DOHH2 (cell line): ENCODE measurements around the gene ZDHHC17.

Experiments
- H3F3A ChIP-seq: fragments of 200-600 bp; sonication (generic), shearing (Covaris generic); 2 replicates; pipeline ENCODE4 v1.6.0; 2016; ENCODE audit warnings: antibody characterized with exemption, mild to moderate bottlenecking; ENCODE audit not compliant: control insufficient read depth, insufficient read depth
- H3K27ac ChIP-seq: fragments of 200-600 bp; sonication (generic); 2 replicates; pipeline ENCODE4 v1.5.1; 2014; ENCODE audit warnings: low read depth, mild to moderate bottlenecking, low read length, moderate library complexity
- H3K27me3 ChIP-seq: fragments of 200-600 bp; sonication (generic); 2 replicates; pipeline ENCODE4 v1.6.1; 2014; ENCODE audit warnings: mild to moderate bottlenecking, low read length, mixed read lengths; ENCODE audit not compliant: control insufficient read depth
- H3K36me3 ChIP-seq: fragments of 200-600 bp; sonication (generic); 2 replicates; pipeline ENCODE4 v1.6.1; 2014; ENCODE audit warnings: mild to moderate bottlenecking, low read length, moderate library complexity, mixed read lengths; ENCODE audit not compliant: control insufficient read depth
- H3K4me1 ChIP-seq: fragments of 200-600 bp; sonication (generic); 2 replicates; pipeline ENCODE4 v1.6.1; 2014; ENCODE audit warnings: mild to moderate bottlenecking, low read length, mixed read lengths; ENCODE audit not compliant: control insufficient read depth
- H3K4me2 ChIP-seq: fragments of 200-600 bp; sonication (generic); 2 replicates; pipeline ENCODE4 v1.6.0; 2014; ENCODE audit warnings: mild to moderate bottlenecking, low read length, moderate library complexity
- H3K4me3 ChIP-seq: fragments of 200-600 bp; sonication (generic); 2 replicates; pipeline ENCODE4 v1.5.1; 2014; ENCODE audit warnings: mild to moderate bottlenecking, low read length, mixed read lengths
- H3K79me2 ChIP-seq: fragments of 200-600 bp; sonication (generic); 2 replicates; pipeline ENCODE4 v1.6.1; 2014; ENCODE audit warnings: mild to moderate bottlenecking, low read length, mixed read lengths; ENCODE audit not compliant: control insufficient read depth
- H3K9me2 ChIP-seq: fragments of 200-600 bp; sonication (generic); replicated peaks from 2 replicates; pipeline ENCODE4 v1.6.1; 2014; ENCODE audit warnings: mild to moderate bottlenecking, low read length, mixed read lengths; ENCODE audit not compliant: control insufficient read depth
- H3K9me3 ChIP-seq: fragments of 200-600 bp; sonication (generic); 2 replicates; pipeline ENCODE4 v1.6.1; 2014; ENCODE audit warnings: antibody characterized with exemption, low read length, mixed read lengths; ENCODE audit not compliant: control insufficient read depth, insufficient read depth
- H4K20me1 ChIP-seq: fragments of 200-600 bp; sonication (generic); 2 replicates; pipeline ENCODE4 v1.6.0; 2014; ENCODE audit warnings: low read depth, mild to moderate bottlenecking, antibody characterized with exemption, low read length, moderate library complexity; ENCODE audit not compliant: control insufficient read depth, insufficient read depth
- CTCF ChIP-seq: fragments of 200-600 bp; sonication (generic); IDR thresholded peaks from one replicate; pipeline ENCODE4 v1.5.1; 2014; ENCODE audit warnings: antibody characterized with exemption, mild to moderate bottlenecking, low read depth, low read length; ENCODE audit not compliant: poor library complexity, severe bottlenecking
- EZH2phosphoT487 ChIP-seq: fragments of 200-600 bp; sonication (generic); IDR thresholded peaks from 2 replicates; pipeline ENCODE4 v1.6.1; 2017; ENCODE audit warnings: borderline replicate concordance, mild to moderate bottlenecking, antibody characterized with exemption, low read length, moderate library complexity, mixed read lengths

The ZDHHC17 gene

GRCh38 chr12:76810671-76811419 lies 46.9 kb downstream of the ZDHHC17 start:
- H3K27me3 ChIP-seq, result no peaks in the 10 kb centered on the region
- no peaks in the 10 kb centered on the region for H3K9me2 ChIP-seq
- no peaks in the 10 kb centered on the region for H4K20me1 ChIP-seq
- no peaks in the 10 kb centered on the region for H3K4me1 ChIP-seq
- H3K79me2 ChIP-seq, result no peaks in the 10 kb centered on the region
- H3K4me2 ChIP-seq, result no peak overlapping the region
- H3K9me3 ChIP-seq, result no peaks in the 10 kb centered on the region
- no peak overlapping the region for H3K27ac ChIP-seq
- no peaks in the 10 kb centered on the region for H3F3A ChIP-seq
- TF ChIP-seq EZH2phosphoT487 (no peak), CTCF (no peak)
- no peak overlapping the region for H3K4me3 ChIP-seq
- H3K36me3 ChIP-seq, result peaks cover 31% of the 10 kb centered on the region

DNA sequence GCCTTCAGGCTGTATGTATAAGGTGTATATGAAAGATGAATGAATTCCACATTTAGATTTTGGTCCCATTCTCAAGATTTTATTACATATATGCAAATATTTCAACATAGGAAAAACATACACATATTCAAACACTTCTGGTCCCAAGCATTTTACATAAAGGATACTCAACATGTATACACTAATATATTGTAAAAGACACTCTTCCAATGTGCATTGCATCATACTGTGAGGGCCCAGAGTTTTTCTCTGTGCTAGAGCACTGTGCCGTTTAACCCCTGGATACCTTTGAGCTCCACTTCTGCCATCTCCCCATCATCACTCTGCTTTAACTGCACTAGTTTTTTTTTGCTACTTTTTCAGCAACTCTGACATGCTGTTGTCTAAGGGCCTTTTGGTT lies 48.1 kb downstream of the ZDHHC17 start:
- H3K79me2 ChIP-seq, result no peaks in the 10 kb centered on the region
- no peaks in the 10 kb centered on the region for H4K20me1 ChIP-seq
- H3K4me3 ChIP-seq, result no peak overlapping the region
- no peaks in the 10 kb centered on the region for H3K9me3 ChIP-seq
- H3K4me1 ChIP-seq, result no peaks in the 10 kb centered on the region
- peaks cover 24% of the 10 kb centered on the region for H3K36me3 ChIP-seq
- H3F3A ChIP-seq, result no peaks in the 10 kb centered on the region
- no peaks in the 10 kb centered on the region for H3K27me3 ChIP-seq
- no peak overlapping the region for H3K27ac ChIP-seq
- H3K9me2 ChIP-seq, result no peaks in the 10 kb centered on the region
- no peak overlapping the region for H3K4me2 ChIP-seq
- TF ChIP-seq EZH2phosphoT487 (no peak), CTCF (no peak)

DNA sequence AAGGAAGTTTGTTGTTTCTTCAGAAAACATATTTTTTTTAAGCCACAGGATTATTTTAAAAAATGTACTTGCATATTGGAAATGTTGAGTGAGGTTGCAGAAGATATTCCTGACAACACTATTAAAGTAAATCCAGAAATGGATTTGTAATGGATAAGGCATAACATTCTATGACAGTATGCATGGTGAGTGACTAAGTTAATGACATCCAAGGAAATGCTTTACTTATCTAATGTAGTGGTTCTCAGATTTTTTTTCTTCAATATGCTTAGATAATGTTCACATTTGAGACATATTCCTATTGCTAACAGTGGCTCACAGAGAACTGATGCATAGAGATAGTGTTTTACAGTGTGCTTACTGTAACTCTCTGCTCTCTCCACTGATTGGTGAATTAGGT lies 49.4 kb downstream of the ZDHHC17 start:
- no peaks in the 10 kb centered on the region for H3K9me2 ChIP-seq
- H3K4me3 ChIP-seq, result no peak overlapping the region
- no peaks in the 10 kb centered on the region for H3F3A ChIP-seq
- H4K20me1 ChIP-seq, result no peaks in the 10 kb centered on the region
- H3K36me3 ChIP-seq, result peaks cover 19% of the 10 kb centered on the region
- H3K9me3 ChIP-seq, result no peaks in the 10 kb centered on the region
- H3K4me2 ChIP-seq, result no peak overlapping the region
- H3K27ac ChIP-seq, result no peak overlapping the region
- H3K4me1 ChIP-seq, result no peaks in the 10 kb centered on the region
- no peak for TF ChIP-seq EZH2phosphoT487
- TF ChIP-seq CTCF, result no peak
- H3K27me3 ChIP-seq, result no peaks in the 10 kb centered on the region
- H3K79me2 ChIP-seq, result no peaks in the 10 kb centered on the region
